ENCODE data around the gene ZNF496.

- TF ChIP-seq CTCF (IDR thresholded peaks at IDR 0.05): no peak
- TF ChIP-seq EP300 (IDR thresholded peaks at IDR 0.05): no peak
- TF ChIP-seq POLR2A (IDR thresholded peaks at IDR 0.05): no peak
Observed at GRCh38 chr1:247366926-247367645, 35.4 kb upstream of the ZNF496 start.
